ENCODE measurements around the gene SCN5A.

The SCN5A gene

GRCh38 chr3:38610436-38610835 is 39.1 kb downstream of the SCN5A start:
- Mint-ChIP-seq H3K27ac (no peak overlapping the region), H3K4me3 (no peak overlapping the region), H3K36me3 (no peaks in the 10 kb centered on the region), H3K9me3 (no peaks in the 10 kb centered on the region), H3K4me1 (no peaks in the 10 kb centered on the region), H3K27me3 (no peaks in the 10 kb centered on the region)
- DNase-seq (no peak), ATAC-seq (replicated peaks) (no peak)

- Mint-ChIP-seq H3K27me3 (no peaks in the 10 kb centered on the region), H3K4me3 (no peak overlapping the region), H3K27ac (no peak overlapping the region), H3K9me3 (no peaks in the 10 kb centered on the region), H3K36me3 (no peaks in the 10 kb centered on the region), H3K4me1 (no peaks in the 10 kb centered on the region)
- ATAC-seq (replicated peaks) (no peak), DNase-seq (no peak)
These were observed 39.9 kb downstream of the SCN5A start for GRCh38 chr3:38609386-38610111.

- no peaks in the 10 kb centered on the region for H3K4me1 Mint-ChIP-seq
- H3K36me3 Mint-ChIP-seq: no peaks in the 10 kb centered on the region
- DNase-seq: no peak
- no peak for ATAC-seq (replicated peaks)
- H3K9me3 Mint-ChIP-seq: no peaks in the 10 kb centered on the region
- H3K27me3 Mint-ChIP-seq: no peaks in the 10 kb centered on the region
- H3K4me3 Mint-ChIP-seq: no peak overlapping the region
- H3K27ac Mint-ChIP-seq: no peak overlapping the region
These were observed 40.5 kb downstream of the SCN5A start for GRCh38 chr3:38608961-38609360.

GRCh38 chr3:38608086-38608775 is 41.3 kb downstream of the SCN5A start:
- Mint-ChIP-seq H3K4me3 (no peak overlapping the region), H3K9me3 (no peaks in the 10 kb centered on the region), H3K36me3 (no peaks in the 10 kb centered on the region), H3K27ac (no peak overlapping the region), H3K27me3 (no peaks in the 10 kb centered on the region), H3K4me1 (no peaks in the 10 kb centered on the region)
- DNase-seq (no peak), ATAC-seq (replicated peaks) (no peak)

- no peaks in the 10 kb centered on the region for H3K36me3 Mint-ChIP-seq
- ATAC-seq (replicated peaks): no peak
- no peak overlapping the region for H3K27ac Mint-ChIP-seq
- H3K27me3 Mint-ChIP-seq: no peaks in the 10 kb centered on the region
- DNase-seq: no peak
- no peaks in the 10 kb centered on the region for H3K4me1 Mint-ChIP-seq
- no peaks in the 10 kb centered on the region for H3K9me3 Mint-ChIP-seq
- no peak overlapping the region for H3K4me3 Mint-ChIP-seq
These were observed 42.9 kb downstream of the SCN5A start for GRCh38 chr3:38606561-38606960.

GRCh38 chr3:38605981-38606380 is 43.5 kb downstream of the SCN5A start:
- H3K27me3 Mint-ChIP-seq: no peaks in the 10 kb centered on the region
- DNase-seq (no peak), ATAC-seq (replicated peaks) (no peak)
- no peak overlapping the region for H3K27ac Mint-ChIP-seq
- no peak overlapping the region for H3K4me3 Mint-ChIP-seq
- peaks cover 0 to 4% of the 10 kb centered on the region in 2 donors for H3K9me3 Mint-ChIP-seq
- no peaks in the 10 kb centered on the region for H3K36me3 Mint-ChIP-seq
- H3K4me1 Mint-ChIP-seq: no peaks in the 10 kb centered on the region

GRCh38 chr3:38604246-38604645 is 45.2 kb downstream of the SCN5A start:
- no peak overlapping the region for H3K4me3 Mint-ChIP-seq
- no peaks in the 10 kb centered on the region for H3K4me1 Mint-ChIP-seq
- H3K36me3 Mint-ChIP-seq: no peaks in the 10 kb centered on the region
- no peak overlapping the region for H3K27ac Mint-ChIP-seq
- DNase-seq (no peak), ATAC-seq (replicated peaks) (no peak)
- peaks cover 0 to 6% of the 10 kb centered on the region in 2 donors for H3K9me3 Mint-ChIP-seq
- no peaks in the 10 kb centered on the region for H3K27me3 Mint-ChIP-seq

GRCh38 chr3:38603731-38604131 is 45.8 kb downstream of the SCN5A start:
- Mint-ChIP-seq H3K4me1 (no peaks in the 10 kb centered on the region), H3K4me3 (no peak overlapping the region), H3K9me3 (peaks cover 0 to 6% of the 10 kb centered on the region in 2 donors), H3K27me3 (peaks cover under 1% of the 10 kb centered on the region in 2 donors), H3K36me3 (no peaks in the 10 kb centered on the region), H3K27ac (no peak overlapping the region)
- DNase-seq (no peak), ATAC-seq (replicated peaks) (no peak)

GRCh38 chr3:38602576-38603250 is 46.8 kb downstream of the SCN5A start:
- DNase-seq (no peak), ATAC-seq (replicated peaks) (no peak)
- Mint-ChIP-seq H3K4me3 (no peak overlapping the region), H3K9me3 (peaks cover 0 to 6% of the 10 kb centered on the region in 2 donors), H3K4me1 (no peaks in the 10 kb centered on the region), H3K27ac (no peak overlapping the region), H3K36me3 (no peaks in the 10 kb centered on the region), H3K27me3 (peaks cover 10 to 11% of the 10 kb centered on the region in 2 donors)

- DNase-seq (no peak), ATAC-seq (replicated peaks) (no peak)
- Mint-ChIP-seq H3K27me3 (peaks cover 16 to 17% of the 10 kb centered on the region in 2 donors), H3K4me1 (no peaks in the 10 kb centered on the region), H3K4me3 (no peak overlapping the region), H3K36me3 (no peaks in the 10 kb centered on the region), H3K9me3 (peaks cover 0 to 6% of the 10 kb centered on the region in 2 donors), H3K27ac (no peak overlapping the region)
These were observed 47.4 kb downstream of the SCN5A start for GRCh38 chr3:38601956-38602550.

GRCh38 chr3:38600551-38600950 is 48.9 kb downstream of the SCN5A start:
- no peaks in the 10 kb centered on the region for H3K36me3 Mint-ChIP-seq
- no peak overlapping the region for H3K4me3 Mint-ChIP-seq
- no peak for ATAC-seq (replicated peaks)
- H3K9me3 Mint-ChIP-seq: peaks cover 0 to 6% of the 10 kb centered on the region in 2 donors
- no peak for DNase-seq
- no peak overlapping the region for H3K27ac Mint-ChIP-seq
- H3K27me3 Mint-ChIP-seq: peaks cover 16 to 29% of the 10 kb centered on the region in 2 donors
- no peaks in the 10 kb centered on the region for H3K4me1 Mint-ChIP-seq

GRCh38 chr3:38599886-38600285 is 49.6 kb downstream of the SCN5A start:
- Mint-ChIP-seq H3K4me1 (no peaks in the 10 kb centered on the region), H3K36me3 (no peaks in the 10 kb centered on the region), H3K27me3 (peaks cover 16 to 29% of the 10 kb centered on the region in 2 donors), H3K9me3 (peaks cover 0 to 6% of the 10 kb centered on the region in 2 donors), H3K4me3 (no peak overlapping the region), H3K27ac (no peak overlapping the region)
- DNase-seq (no peak), ATAC-seq (replicated peaks) (no peak)

GRCh38 chr3:38598791-38599190 is 50.7 kb downstream of the SCN5A start:
- no peaks in the 10 kb centered on the region for H3K4me1 Mint-ChIP-seq
- no peak for DNase-seq
- no peaks in the 10 kb centered on the region for H3K36me3 Mint-ChIP-seq
- H3K27me3 Mint-ChIP-seq: peaks cover 16 to 29% of the 10 kb centered on the region in 2 donors
- ATAC-seq (replicated peaks): no peak
- H3K9me3 Mint-ChIP-seq: peaks cover 0 to 6% of the 10 kb centered on the region in 2 donors
- no peak overlapping the region for H3K4me3 Mint-ChIP-seq
- H3K27ac Mint-ChIP-seq: no peak overlapping the region

- no peak for ATAC-seq (replicated peaks)
- Mint-ChIP-seq H3K27ac (no peak overlapping the region), H3K4me1 (no peaks in the 10 kb centered on the region), H3K9me3 (peaks cover 0 to 6% of the 10 kb centered on the region in 2 donors), H3K4me3 (no peak overlapping the region), H3K36me3 (no peaks in the 10 kb centered on the region), H3K27me3 (peaks cover 16 to 29% of the 10 kb centered on the region in 2 donors)
- DNase-seq: no peak
These were observed 51.9 kb downstream of the SCN5A start for GRCh38 chr3:38597502-38598060.

Data from stimulated activated naive B cell treated with anti-CD40 and anti-IgM and Interleukin-4, amounts not matched to agents 10 μg/mL and 1 μg/mL and 100 μg/mL, for 72 hours (primary cell).